ENCODE results near the gene MT1F.

DNA sequence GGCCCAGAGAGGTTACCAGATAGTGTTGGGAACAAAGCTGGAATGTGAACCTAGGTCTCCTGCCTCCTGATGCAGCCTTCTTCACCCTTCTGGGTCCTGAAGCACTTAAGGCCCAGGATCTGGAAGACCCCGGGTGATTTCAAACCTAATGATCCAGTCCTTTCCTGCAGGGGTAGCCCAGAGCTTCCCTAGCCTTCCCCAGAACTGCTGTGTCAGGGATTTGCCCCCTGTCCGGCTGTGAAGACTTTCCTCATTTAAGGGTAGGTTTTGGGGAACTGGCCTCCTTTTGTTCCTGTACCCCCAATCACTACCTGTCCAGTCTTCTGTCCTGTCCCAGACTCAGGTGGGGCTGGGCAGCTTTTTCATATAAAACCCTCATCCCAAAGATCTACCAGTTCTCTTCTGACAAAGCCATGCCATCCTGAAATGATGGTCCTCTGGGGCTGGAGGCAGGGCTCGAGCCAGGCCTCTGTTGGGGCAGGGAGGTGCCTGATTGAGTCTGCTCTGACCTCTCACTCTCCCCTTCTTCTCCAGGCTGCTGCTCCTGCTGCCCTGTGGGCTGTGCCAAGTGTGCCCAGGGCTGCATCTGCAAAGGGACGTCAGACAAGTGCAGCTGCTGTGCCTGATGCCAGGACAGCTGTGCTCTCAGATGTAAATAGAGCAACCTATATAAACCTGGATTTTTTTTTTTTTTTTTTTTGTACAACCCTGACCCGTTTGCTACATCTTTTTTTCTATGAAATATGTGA, 25.8 kb downstream of the MT1F start:
- TF ChIP-seq CTCF (IDR thresholded peaks at IDR 0.05; ENCODE audit: low read depth, low read length): no peak
- no peak for TF ChIP-seq EZH2phosphoT487 (IDR thresholded peaks at IDR 0.05; ENCODE audit: low read depth)
